ENCODE data around the gene DHPS.
"Not testable (repeated sequence)": the region's sequence is repeated elsewhere in the genome, so short reads cannot be mapped to it uniquely, and the experiment has no call there.

Gene DHPS

DNA sequence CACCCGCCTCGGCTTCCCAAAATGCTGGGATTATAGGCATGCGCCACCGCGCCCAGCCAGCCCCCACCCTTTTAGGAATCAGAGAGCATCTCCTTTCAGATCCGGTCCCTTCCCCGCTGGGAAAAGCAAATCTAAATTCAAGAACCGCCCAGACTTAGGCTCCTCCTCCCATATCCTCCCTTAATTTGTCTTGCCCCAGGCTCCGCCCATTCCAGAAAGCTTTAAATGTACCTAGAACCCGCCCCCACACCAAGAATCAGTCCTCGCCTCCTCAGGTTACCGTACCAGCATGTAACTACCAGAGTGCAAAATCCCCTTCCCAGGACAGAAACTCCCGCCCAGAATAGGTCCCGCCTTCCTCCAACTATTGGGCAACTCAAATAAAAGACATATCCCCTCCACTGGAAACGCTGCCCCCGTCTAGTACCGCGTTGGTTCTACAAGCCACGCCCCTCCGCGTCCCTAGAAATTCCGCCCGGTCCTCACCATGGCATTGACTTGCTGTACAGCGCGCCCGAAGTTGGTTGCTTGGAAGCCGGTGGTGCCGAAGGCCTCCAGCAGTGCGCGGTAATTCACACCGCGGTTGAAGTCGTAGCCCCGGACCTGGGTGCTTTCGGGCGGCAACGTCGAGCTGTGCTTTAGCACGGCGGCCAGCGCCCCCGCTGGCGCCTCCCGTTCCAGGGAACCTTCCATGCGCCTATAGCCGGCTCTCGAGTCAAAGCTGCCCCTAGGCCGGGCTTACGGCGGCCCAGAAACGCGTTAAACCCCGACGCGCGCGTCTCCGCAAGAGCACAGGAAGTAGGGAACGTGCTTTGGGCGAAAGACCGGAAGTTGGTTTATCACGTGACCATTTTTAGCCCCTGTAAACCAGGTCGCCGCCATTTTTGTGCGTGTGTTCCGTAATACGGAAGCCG lies at the start of gene DHPS:
Gene DHPS, minus strand, starts transcription at position 807 of the 914 bp plus-strand sequence. Its CDS starts 114 bp downstream, at position 693.
- H3K9ac ChIP-seq (ENCODE audit: low read length): peak within 1 kb of the TSS; percentile 91
- no peaks in the 10 kb centered on the region for H3K9me3 ChIP-seq (ENCODE audit: control insufficient read depth, low read length)
- peak within 1 kb of the TSS; percentile 99 for H3K4me3 ChIP-seq (ENCODE audit: low read length)
- H3K27me3 ChIP-seq (ENCODE audit: control insufficient read depth, insufficient read depth, low read length): no peaks in the 10 kb centered on the region
- no peaks in the 10 kb centered on the region for H3K4me1 ChIP-seq (ENCODE audit: control insufficient read depth, insufficient read depth, low read length)
- peaks cover 10% of the 10 kb centered on the region for H3K36me3 ChIP-seq (ENCODE audit: control insufficient read depth, insufficient read depth, low read length)

DNA sequence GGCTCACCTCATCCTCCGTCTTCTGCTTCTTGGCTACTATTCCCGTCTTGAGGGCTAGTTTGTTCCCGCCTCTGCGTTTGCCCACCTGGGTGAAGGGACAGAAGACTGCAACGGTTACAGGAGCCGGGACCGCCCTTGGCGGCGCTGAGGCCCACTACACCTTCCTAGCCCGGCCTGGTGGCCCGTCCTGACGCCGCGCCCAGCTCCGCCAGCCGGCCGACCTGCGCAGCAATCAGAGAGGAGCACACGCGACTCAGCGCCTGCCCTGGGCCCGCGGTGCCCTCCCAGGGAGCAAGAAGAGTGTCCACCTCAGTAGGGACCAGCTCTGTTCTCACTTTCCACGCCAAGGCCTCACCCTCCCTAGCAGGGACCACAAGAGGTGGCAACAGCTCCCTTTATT lies 49.7 kb upstream of the DHPS start:
- no peak overlapping the region for H3K9ac ChIP-seq (ENCODE audit: low read length)
- H3K4me3 ChIP-seq (ENCODE audit: low read length): no peak overlapping the region
- H3K9me3 ChIP-seq (ENCODE audit: control insufficient read depth, low read length): no peaks in the 10 kb centered on the region
- no peaks in the 10 kb centered on the region for H3K36me3 ChIP-seq (ENCODE audit: control insufficient read depth, insufficient read depth, low read length)
- peaks cover 21% of the 10 kb centered on the region for H3K4me1 ChIP-seq (ENCODE audit: control insufficient read depth, insufficient read depth, low read length)
- H3K27me3 ChIP-seq (ENCODE audit: control insufficient read depth, insufficient read depth, low read length): no peaks in the 10 kb centered on the region

DNA sequence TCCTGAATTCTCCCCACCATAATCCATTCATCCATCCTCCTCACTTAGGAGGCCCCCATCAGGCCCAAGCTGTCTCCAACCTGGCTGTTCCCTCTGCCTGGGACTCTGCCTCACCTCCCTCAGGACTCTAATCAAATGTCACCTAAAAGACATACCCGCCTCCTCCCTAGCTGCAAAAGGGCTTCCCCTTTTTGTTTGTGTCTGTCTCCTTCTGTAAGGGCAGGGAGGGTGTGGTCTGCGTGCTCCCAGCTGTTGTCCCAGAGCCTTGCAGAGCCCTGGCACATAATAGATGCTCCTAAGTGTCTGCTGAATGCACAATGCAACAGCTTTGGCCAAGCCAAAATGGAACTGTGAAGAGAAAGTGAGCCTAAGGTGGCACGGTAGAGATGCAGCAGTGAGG lies 48.4 kb upstream of the DHPS start:
- H3K4me3 ChIP-seq (ENCODE audit: low read length): no peak overlapping the region
- no peaks in the 10 kb centered on the region for H3K9me3 ChIP-seq (ENCODE audit: control insufficient read depth, low read length)
- H3K9ac ChIP-seq (ENCODE audit: low read length): no peak overlapping the region
- peaks cover 21% of the 10 kb centered on the region for H3K4me1 ChIP-seq (ENCODE audit: control insufficient read depth, insufficient read depth, low read length)
- no peaks in the 10 kb centered on the region for H3K27me3 ChIP-seq (ENCODE audit: control insufficient read depth, insufficient read depth, low read length)
- no peaks in the 10 kb centered on the region for H3K36me3 ChIP-seq (ENCODE audit: control insufficient read depth, insufficient read depth, low read length)

DNA sequence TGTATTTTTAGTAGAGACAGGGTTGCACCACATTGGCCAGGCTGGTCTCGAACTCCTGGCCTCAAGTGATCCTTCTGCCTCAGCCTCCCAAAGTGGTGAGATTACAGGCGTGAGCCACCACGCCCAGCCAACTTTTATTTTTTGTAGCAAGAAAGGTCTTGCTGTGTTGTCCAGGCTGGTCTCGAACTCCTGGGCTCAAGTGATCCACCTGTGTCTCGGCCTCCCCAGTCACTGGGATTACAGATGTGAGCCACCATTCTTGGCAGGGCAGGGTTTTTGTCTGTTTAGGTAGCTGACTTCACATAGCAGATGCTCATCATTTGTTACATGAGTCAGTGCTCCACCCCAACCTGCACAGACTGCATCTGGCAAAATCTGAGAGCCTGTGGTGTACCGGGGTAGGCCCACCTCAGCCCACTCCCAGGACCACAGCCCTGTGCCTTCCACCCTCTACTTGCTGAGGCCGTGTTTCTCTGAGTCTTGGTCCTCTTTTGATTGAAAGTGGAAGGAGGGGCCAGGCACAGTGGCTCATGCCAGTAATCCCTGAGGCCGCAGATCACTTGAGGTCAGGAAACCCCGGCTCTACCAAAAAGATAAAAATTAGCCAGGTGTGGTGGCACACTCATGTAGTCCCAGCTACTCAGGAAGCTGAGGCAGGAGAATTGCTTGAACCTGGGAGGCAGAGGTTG lies 46.2 kb upstream of the DHPS start:
- H3K9ac ChIP-seq (ENCODE audit: low read length): no peak overlapping the region
- H3K4me3 ChIP-seq (ENCODE audit: low read length): no peak overlapping the region
- peaks cover 28% of the 10 kb centered on the region for H3K4me1 ChIP-seq (ENCODE audit: control insufficient read depth, insufficient read depth, low read length)
- H3K27me3 ChIP-seq (ENCODE audit: control insufficient read depth, insufficient read depth, low read length): no peaks in the 10 kb centered on the region
- no peaks in the 10 kb centered on the region for H3K9me3 ChIP-seq (ENCODE audit: control insufficient read depth, low read length)
- H3K36me3 ChIP-seq (ENCODE audit: control insufficient read depth, insufficient read depth, low read length): no peaks in the 10 kb centered on the region

DNA sequence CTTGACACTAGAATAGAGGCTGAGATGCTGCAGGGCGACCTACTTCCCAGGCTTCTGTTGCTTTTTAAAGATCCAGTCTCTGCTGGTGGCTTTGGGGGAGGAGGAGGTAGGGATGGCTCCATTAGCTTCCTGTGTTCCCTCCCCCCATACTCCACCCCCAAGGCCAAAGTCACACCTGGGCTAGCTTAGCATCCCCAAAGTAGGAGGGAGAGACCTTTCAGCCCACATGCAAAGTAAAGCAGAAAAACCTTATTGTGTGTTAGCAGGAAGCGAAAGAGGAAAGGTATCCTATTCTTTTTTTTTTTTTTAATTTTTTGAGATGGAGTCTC lies 45.3 kb upstream of the DHPS start:
- H3K36me3 ChIP-seq (ENCODE audit: control insufficient read depth, insufficient read depth, low read length): no peaks in the 10 kb centered on the region
- no peaks in the 10 kb centered on the region for H3K27me3 ChIP-seq (ENCODE audit: control insufficient read depth, insufficient read depth, low read length)
- peaks cover 22% of the 10 kb centered on the region for H3K4me1 ChIP-seq (ENCODE audit: control insufficient read depth, insufficient read depth, low read length)
- H3K4me3 ChIP-seq (ENCODE audit: low read length): no peak overlapping the region
- no peak overlapping the region for H3K9ac ChIP-seq (ENCODE audit: low read length)
- no peaks in the 10 kb centered on the region for H3K9me3 ChIP-seq (ENCODE audit: control insufficient read depth, low read length)

DNA sequence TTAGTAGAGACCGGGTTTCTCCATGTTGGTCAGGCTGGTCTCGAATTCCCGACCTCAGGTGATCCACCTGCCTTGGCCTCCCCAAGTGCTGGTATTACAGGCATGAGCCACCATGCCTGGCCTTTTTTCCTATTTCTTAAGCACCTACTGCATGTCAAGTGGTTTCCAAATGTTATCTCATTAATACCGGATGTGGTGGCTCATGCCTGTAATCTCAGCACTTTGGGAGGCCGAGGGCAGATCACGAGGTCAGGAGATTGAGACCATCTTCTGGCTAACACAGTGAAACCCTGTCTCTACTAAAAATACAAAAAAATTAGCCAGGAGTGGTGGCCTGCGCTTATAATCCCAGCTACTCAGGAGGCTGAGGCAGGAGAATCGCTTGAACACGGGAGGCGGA lies 43.9 kb upstream of the DHPS start:
- H3K36me3 ChIP-seq (ENCODE audit: control insufficient read depth, insufficient read depth, low read length); H3K4me3 ChIP-seq (ENCODE audit: low read length); H3K27me3 ChIP-seq (ENCODE audit: control insufficient read depth, insufficient read depth, low read length); H3K9me3 ChIP-seq (ENCODE audit: control insufficient read depth, low read length); H3K9ac ChIP-seq (ENCODE audit: low read length): not testable (repeated sequence)
- H3K4me1 ChIP-seq (ENCODE audit: control insufficient read depth, insufficient read depth, low read length): peaks cover 19% of the 10 kb centered on the region

DNA sequence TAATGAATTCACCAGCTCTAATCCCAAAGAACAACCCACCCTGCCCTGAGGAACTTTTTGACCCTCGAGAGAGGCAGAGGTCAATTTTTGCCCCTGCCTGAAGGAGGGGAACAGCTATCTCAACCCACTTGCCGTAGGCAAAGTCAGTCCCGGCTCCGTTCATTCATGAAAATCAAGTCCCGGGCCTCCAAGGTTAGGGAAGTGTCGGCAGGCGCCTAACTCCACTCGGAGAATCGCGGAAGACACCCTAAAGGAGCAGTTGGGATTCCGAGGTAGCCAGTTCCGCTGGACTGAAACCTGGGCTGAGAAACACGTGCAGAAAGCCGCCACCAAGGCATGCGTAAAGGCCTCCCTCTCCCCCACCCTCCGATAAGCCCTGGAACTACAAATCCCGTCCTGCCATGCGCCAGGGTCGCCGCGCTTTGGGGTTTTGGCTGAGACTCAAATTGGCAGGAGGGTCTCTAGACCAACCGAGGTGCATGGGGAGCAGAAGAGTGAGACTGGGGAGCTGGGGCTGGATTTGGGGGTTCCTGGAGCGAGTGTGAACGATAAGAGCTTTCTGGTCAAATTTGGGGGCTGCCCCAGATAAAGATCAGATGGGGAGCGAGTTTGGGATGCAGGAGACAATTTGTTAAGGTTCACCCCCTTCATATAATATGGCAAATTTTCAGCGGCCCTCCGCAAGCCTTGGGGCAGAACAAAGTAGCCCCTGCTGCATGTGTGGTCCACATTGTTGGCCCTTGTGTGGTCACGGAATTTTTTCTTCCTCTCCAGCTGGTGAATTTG lies 42.2 kb upstream of the DHPS start, which contains the start of gene TNPO2:
Gene TNPO2, minus strand, starts transcription at position 292 of the 786 bp plus-strand sequence. CDS start 2,955 bp downstream, outside the sequence.
- H3K36me3 ChIP-seq (ENCODE audit: control insufficient read depth, insufficient read depth, low read length): no peaks in the 10 kb centered on the region
- H3K27me3 ChIP-seq (ENCODE audit: control insufficient read depth, insufficient read depth, low read length): no peaks in the 10 kb centered on the region
- peak within 1 kb of the TSS; percentile 62 for H3K4me3 ChIP-seq (ENCODE audit: low read length)
- peaks cover 19% of the 10 kb centered on the region for H3K4me1 ChIP-seq (ENCODE audit: control insufficient read depth, insufficient read depth, low read length)
- no peaks in the 10 kb centered on the region for H3K9me3 ChIP-seq (ENCODE audit: control insufficient read depth, low read length)
- peak within 1 kb of the TSS; percentile 74 for H3K9ac ChIP-seq (ENCODE audit: low read length)

DNA sequence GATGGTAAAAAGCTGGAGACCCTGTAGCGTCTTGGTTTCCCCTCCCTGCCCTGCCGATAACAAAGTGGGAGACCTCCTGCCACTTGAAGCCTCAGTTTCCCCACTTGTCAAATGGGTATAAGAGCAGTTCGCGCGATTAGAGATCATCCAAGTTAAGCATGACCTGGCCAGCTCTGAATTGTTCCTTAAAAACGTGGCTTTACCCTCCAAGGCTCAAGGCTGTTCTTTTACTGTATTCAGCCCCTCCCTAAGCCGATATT lies 41.6 kb upstream of the DHPS start:
- peak overlapping the region; percentile 62 for H3K4me3 ChIP-seq (ENCODE audit: low read length)
- H3K4me1 ChIP-seq (ENCODE audit: control insufficient read depth, insufficient read depth, low read length): peaks cover 19% of the 10 kb centered on the region
- H3K9ac ChIP-seq (ENCODE audit: low read length): peak overlapping the region; percentile 74
- H3K9me3 ChIP-seq (ENCODE audit: control insufficient read depth, low read length): no peaks in the 10 kb centered on the region
- H3K36me3 ChIP-seq (ENCODE audit: control insufficient read depth, insufficient read depth, low read length): no peaks in the 10 kb centered on the region
- no peaks in the 10 kb centered on the region for H3K27me3 ChIP-seq (ENCODE audit: control insufficient read depth, insufficient read depth, low read length)

DNA sequence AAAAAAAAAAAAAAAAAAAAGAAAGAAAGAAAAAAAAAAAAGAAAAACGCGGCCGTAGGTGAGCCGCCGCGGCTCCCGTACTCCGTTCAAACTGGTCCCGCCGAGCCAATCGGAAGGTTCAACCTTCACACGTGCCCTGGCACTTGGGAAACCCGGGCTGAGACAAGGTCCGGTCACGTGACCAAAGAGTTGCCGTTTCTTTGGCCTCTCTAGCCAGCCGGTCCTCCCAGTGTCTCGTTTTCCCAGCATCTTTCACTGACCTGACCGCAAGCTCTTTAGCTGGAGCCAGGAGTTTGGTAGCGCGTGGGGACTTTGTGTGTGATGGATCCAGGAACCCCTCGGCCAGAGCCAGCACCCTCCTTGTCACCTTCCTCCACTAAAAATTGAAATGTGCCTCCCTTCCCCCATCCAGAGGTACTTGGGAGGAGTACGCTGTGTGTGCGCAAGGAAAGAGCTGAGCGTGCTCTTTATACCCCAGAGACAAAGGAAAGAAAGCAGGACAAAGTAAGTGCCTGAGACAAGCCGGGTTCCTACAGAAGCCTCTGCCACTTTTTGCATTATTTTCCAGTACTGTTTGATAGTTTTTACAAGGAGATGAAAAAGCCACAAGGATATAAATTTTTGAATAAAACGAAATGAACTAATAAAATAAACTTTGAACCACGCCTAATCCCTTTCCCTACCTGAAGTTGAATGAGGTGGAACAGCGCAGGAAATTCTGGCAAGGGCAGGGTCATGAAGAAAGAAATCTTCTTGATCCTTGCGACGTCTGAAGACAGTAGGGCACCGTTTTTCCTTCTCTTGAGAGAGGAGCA lies 41.1 kb upstream of the DHPS start:
- H3K36me3 ChIP-seq (ENCODE audit: control insufficient read depth, insufficient read depth, low read length): no peaks in the 10 kb centered on the region
- peak overlapping the region; percentile 62 for H3K4me3 ChIP-seq (ENCODE audit: low read length)
- peaks cover 19% of the 10 kb centered on the region for H3K4me1 ChIP-seq (ENCODE audit: control insufficient read depth, insufficient read depth, low read length)
- H3K9ac ChIP-seq (ENCODE audit: low read length): peak overlapping the region; percentile 90
- no peaks in the 10 kb centered on the region for H3K27me3 ChIP-seq (ENCODE audit: control insufficient read depth, insufficient read depth, low read length)
- H3K9me3 ChIP-seq (ENCODE audit: control insufficient read depth, low read length): no peaks in the 10 kb centered on the region

DNA sequence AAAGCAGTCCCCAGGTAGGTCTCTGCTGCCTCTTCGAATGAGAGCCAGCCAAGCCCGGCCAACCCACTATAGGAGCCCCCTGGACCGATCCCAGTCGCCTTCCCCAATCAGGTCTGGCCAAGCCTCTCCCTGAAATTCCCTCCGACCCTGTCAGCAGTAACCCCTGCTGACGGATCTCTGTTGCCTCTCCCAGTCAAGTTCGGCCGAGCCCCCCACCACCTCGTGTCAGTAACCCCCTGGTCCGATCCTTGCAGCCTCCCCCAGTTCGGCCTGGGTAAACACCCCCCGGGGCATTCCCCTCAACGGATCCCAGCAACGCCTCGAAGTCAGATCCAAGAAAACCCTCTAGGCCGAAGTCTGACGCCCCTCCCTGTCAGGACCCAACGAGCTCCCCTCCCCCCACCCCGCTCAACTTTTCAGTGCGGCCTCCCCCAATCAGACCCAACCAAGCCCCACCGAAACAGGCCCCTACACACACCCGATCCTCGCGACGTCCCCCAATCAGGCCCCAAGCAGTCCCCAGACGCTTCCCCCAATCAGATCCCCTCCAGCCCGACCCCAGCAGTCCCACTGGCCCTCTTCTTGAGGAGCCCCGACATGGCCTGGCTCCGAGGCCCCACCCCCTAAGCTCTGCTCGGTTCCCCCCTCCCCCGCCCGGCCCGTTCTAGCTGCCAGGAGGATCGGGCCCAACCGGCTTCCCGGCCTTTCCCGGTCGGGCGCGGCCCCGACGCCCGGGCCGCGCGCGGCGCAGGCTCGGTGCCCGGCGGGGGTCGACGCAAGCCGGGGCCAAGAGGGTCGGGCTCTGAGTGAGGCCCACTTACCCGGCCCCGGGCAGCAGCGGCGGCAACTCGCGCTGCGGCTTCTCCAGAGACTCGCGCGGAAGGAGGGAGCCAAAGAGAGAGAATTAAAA lies 40.2 kb upstream of the DHPS start:
- Histone ChIP-seq H3K4me1 (ENCODE audit: control insufficient read depth, insufficient read depth, low read length) (peaks cover 19% of the 10 kb centered on the region), H3K36me3 (ENCODE audit: control insufficient read depth, insufficient read depth, low read length) (no peaks in the 10 kb centered on the region), H3K9ac (ENCODE audit: low read length) (peak overlapping the region; percentile 90), H3K27me3 (ENCODE audit: control insufficient read depth, insufficient read depth, low read length) (no peaks in the 10 kb centered on the region), H3K4me3 (ENCODE audit: low read length) (peak overlapping the region; percentile 87), H3K9me3 (ENCODE audit: control insufficient read depth, low read length) (no peaks in the 10 kb centered on the region)
